G401.6 (cell line): ENCODE measurements around the gene ARHGAP42.

Experiments used
- FAIRE-seq: peaks from 2 replicates; lab custom pipeline; 2012; peaks lifted over from hg19 to GRCh38; lab: Jason Lieb, UNC

Gene ARHGAP42

GRCh38 chr11:100682247-100682969 lies 4.7 kb upstream of the ARHGAP42 start:
- FAIRE-seq = no peak

- FAIRE-seq = no peak
Observed at GRCh38 chr11:100683126-100683525, 4.0 kb upstream of the ARHGAP42 start.

GRCh38 chr11:100684101-100685065 lies 2.7 kb upstream of the ARHGAP42 start:
- no peak for FAIRE-seq

GRCh38 chr11:100686476-100687053 lies 523 bp upstream of the ARHGAP42 start:
- no peak for FAIRE-seq

GRCh38 chr11:100687630-100688395 lies 725 bp downstream of the ARHGAP42 start:
- FAIRE-seq = no peak

- FAIRE-seq = no peak
Observed at GRCh38 chr11:100689141-100689540, 2.1 kb downstream of the ARHGAP42 start.

- no peak for FAIRE-seq
Observed at GRCh38 chr11:100691896-100692653, 5.0 kb downstream of the ARHGAP42 start.

- FAIRE-seq = no peak
Observed at GRCh38 chr11:100695911-100696310, 8.8 kb downstream of the ARHGAP42 start.

GRCh38 chr11:100703139-100703538 lies 16.1 kb downstream of the ARHGAP42 start:
- FAIRE-seq = no peak

- FAIRE-seq = no peak
Observed at GRCh38 chr11:100703801-100704575, 16.9 kb downstream of the ARHGAP42 start.

GRCh38 chr11:100705447-100705846 lies 18.4 kb downstream of the ARHGAP42 start:
- no peak for FAIRE-seq

GRCh38 chr11:100706179-100706578 lies 19.1 kb downstream of the ARHGAP42 start:
- no peak for FAIRE-seq

- FAIRE-seq = no peak
Observed at GRCh38 chr11:100709233-100709957, 22.3 kb downstream of the ARHGAP42 start.

- no peak for FAIRE-seq
Observed at GRCh38 chr11:100711984-100712383, 24.9 kb downstream of the ARHGAP42 start.

GRCh38 chr11:100712583-100712982 lies 25.5 kb downstream of the ARHGAP42 start:
- FAIRE-seq = no peak

GRCh38 chr11:100715165-100715761 lies 28.2 kb downstream of the ARHGAP42 start:
- FAIRE-seq = no peak

GRCh38 chr11:100716838-100717237 lies 29.8 kb downstream of the ARHGAP42 start:
- no peak for FAIRE-seq

GRCh38 chr11:100719362-100719761 lies 32.3 kb downstream of the ARHGAP42 start:
- FAIRE-seq = no peak

- no peak for FAIRE-seq
Observed at GRCh38 chr11:100719809-100720221, 32.7 kb downstream of the ARHGAP42 start.
